K562 (cell line): Measurements from ENCODE around the gene SKAP2. TPM values are rescaled to one million over a fixed set of nuclear protein-coding genes. Genes with fewer than 3 reads are reported as not detected.

Source experiments
- ATAC-seq: fragments of 200-7000 bp; cut with Tn5 transposase; 3 replicates; pipeline ENCODE4 v1.9.1; 2020; ENCODE audit warnings: moderate library complexity
- BruUV-seq: library from RNA; stranded (reverse); fragments of 400-500 nt; replicated peaks from 2 replicates; lab custom pipeline; 2021; lab: Mats Ljungman, UMichigan
- CTCF ChIA-PET: fragments of 300-600 bp; formaldehyde crosslinking; extraction: SDS; loops from one replicate; lab custom pipeline; 2021; ENCODE audit warnings: low intra/inter-chr PET ratio; lab: Yijun Ruan, JAX
- POLR2A ChIA-PET: fragments of 300-600, 350-650 bp; sonication (Branson Sonifier 250); formaldehyde crosslinking; extraction: SDS; loops from one replicate; lab custom pipeline; 2021; ENCODE audit warnings: antibody characterized with exemption, inconsistent platforms; lab: Yijun Ruan, JAX
- DNase-seq, 4 experiments: peaks; one replicate each; pipeline versions ENCODE4 v3.0.0 to v3.0.0-alpha.2; 2011 to 2018; ENCODE audit warnings: low spot score in 3 of 4, mixed read lengths in 3 of 4; ENCODE audit errors: extremely low read depth in 1 of 4
- FAIRE-seq: peaks from 2 replicates; lab custom pipeline; 2011; peaks lifted over from hg19 to GRCh38; lab: Jason Lieb, UNC
- H2AFZ ChIP-seq: 2 replicates; pipeline ENCODE4 v1.6.0; 2011; ENCODE audit warnings: low read depth, low read length, control low read depth, inconsistent platforms
- H3K27ac ChIP-seq: fragments of 200-600 bp; 3 replicates; pipeline ENCODE4 v1.8.0; 2011; ENCODE audit warnings: low read depth, mild to moderate bottlenecking, control low read depth, inconsistent platforms, low read length, moderate library complexity, mixed read lengths; ENCODE audit errors: extremely low read depth
- H3K27me3 ChIP-seq, 2 experiments: fragments of 300-600 bp in 1 of 2; 2 replicates in 1 of 2; 3 replicates in 1 of 2; pipeline versions ENCODE4 v1.6.0 to v1.8.0; 2011; ENCODE audit warnings: inconsistent platforms in 2 of 2, low read length in 2 of 2, mild to moderate bottlenecking in 1 of 2, mixed read lengths in 1 of 2, moderate library complexity in 1 of 2; ENCODE audit not compliant: control insufficient read depth in 2 of 2, insufficient read depth in 2 of 2
- H3K36me3 ChIP-seq: fragments of 300-600 bp; 3 replicates; pipeline ENCODE4 v1.8.0; 2011; ENCODE audit warnings: mild to moderate bottlenecking, low read length, inconsistent platforms; ENCODE audit not compliant: control insufficient read depth, insufficient read depth
- H3K4me1 ChIP-seq, 2 experiments: fragments of 200-600 bp in 1 of 2; replicated peaks in 1 of 2; 2 replicates in 1 of 2; 3 replicates in 1 of 2; pipeline versions ENCODE4 v1.5.1 to v1.8.0; 2011; ENCODE audit warnings: inconsistent platforms in 2 of 2, low read length in 2 of 2, mild to moderate bottlenecking in 1 of 2, mixed read lengths in 1 of 2, moderate library complexity in 1 of 2; ENCODE audit not compliant: control insufficient read depth in 2 of 2, insufficient read depth in 2 of 2
- H3K4me2 ChIP-seq: 2 replicates; pipeline ENCODE4 v1.6.1; 2011; ENCODE audit warnings: low read length, control low read depth, inconsistent platforms, mixed read lengths; ENCODE audit not compliant: insufficient read depth
- H3K4me3 ChIP-seq: fragments of 200-600 bp; sonication (generic), shearing (Covaris generic); 2 replicates; pipeline ENCODE4 v1.5.1; 2016; ENCODE audit warnings: control low read depth, inconsistent platforms
- H3K79me2 ChIP-seq: fragments of 200-600 bp; 3 replicates; pipeline ENCODE4 v1.8.0; 2011; ENCODE audit warnings: low read length, inconsistent platforms; ENCODE audit not compliant: control insufficient read depth, insufficient read depth
- H3K9ac ChIP-seq, 2 experiments: 2 replicates each; pipeline versions ENCODE4 v1.6.0 to v1.6.1; 2011; ENCODE audit warnings: low read depth in 2 of 2, low read length in 2 of 2, control low read depth in 1 of 2, inconsistent platforms in 1 of 2, mild to moderate bottlenecking in 1 of 2, mixed read lengths in 1 of 2; ENCODE audit not compliant: insufficient read depth in 1 of 2
- H3K9me1 ChIP-seq: one replicate; pipeline ENCODE4 v1.6.0; 2011; ENCODE audit warnings: inconsistent platforms, mild to moderate bottlenecking, low read length, moderate library complexity; ENCODE audit not compliant: control insufficient read depth, insufficient read depth
- H3K9me3 ChIP-seq: replicated peaks from 2 replicates; pipeline ENCODE4 v1.5.1; 2011; ENCODE audit warnings: low read depth, low read length, inconsistent platforms; ENCODE audit not compliant: control insufficient read depth, insufficient read depth
- H4K20me1 ChIP-seq: replicated peaks from 2 replicates; pipeline ENCODE4 v1.6.1; 2011; ENCODE audit warnings: low read length, inconsistent platforms, mixed read lengths; ENCODE audit not compliant: control insufficient read depth, insufficient read depth
- CBFA2T3 ChIP-seq: fragments of 450-650 bp; IDR thresholded peaks from 2 replicates; pipeline ENCODE4 v1.6.1; 2017
- DIDO1 ChIP-seq: fragments of 450-650 bp; IDR thresholded peaks from 2 replicates; pipeline ENCODE4 v1.6.1; 2016; ENCODE audit warnings: low read depth, missing biosample characterization, missing genetic modification characterization
- ETV5 ChIP-seq: sonication (generic); formaldehyde crosslinking; IDR thresholded peaks from 2 replicates; pipeline ENCODE4 v1.4.0; 2020; ENCODE audit warnings: low read depth, mild to moderate bottlenecking, missing genetic modification reagents
- GABPB2 ChIP-seq: fragments of 250-450 bp; sonication (Bioruptor Pico); conservative IDR thresholded peaks from 2 replicates; pipeline ENCODE4 v1.5.1; 2021; ENCODE audit warnings: mild to moderate bottlenecking
- KDM4B ChIP-seq, 2 experiments: fragments of 450-650 bp in 1 of 2; sonication (generic) in 1 of 2; IDR thresholded peaks; 2 replicates each; pipeline ENCODE4 v1.6.1; 2016 to 2017; ENCODE audit warnings: borderline replicate concordance in 2 of 2, antibody characterized with exemption in 1 of 2, low read depth in 1 of 2, mild to moderate bottlenecking in 1 of 2
- MECOM ChIP-seq: fragments of 250-450 bp; sonication (Bioruptor Pico); IDR thresholded peaks from 2 replicates; pipeline ENCODE4 v1.8.0; 2022; ENCODE audit warnings: inconsistent platforms
- NELFE ChIP-seq: IDR thresholded peaks from 2 replicates; pipeline ENCODE4 v1.6.1; 2011; ENCODE audit warnings: mild to moderate bottlenecking; ENCODE audit not compliant: insufficient read depth, insufficient read length
- NONO ChIP-seq, 2 experiments: fragments of 200-400 bp in 1 of 2; fragments of 450-650 bp in 1 of 2; formaldehyde crosslinking in 1 of 2; IDR thresholded peaks; 2 replicates each; pipeline ENCODE4 v1.6.1; 2017; ENCODE audit warnings: low read depth in 2 of 2, mild to moderate bottlenecking in 2 of 2, moderate library complexity in 2 of 2, low read length in 1 of 2
- SAP30 ChIP-seq: fragments of 200-600 bp; sonication (generic); IDR thresholded peaks from 2 replicates; pipeline ENCODE4 v1.6.1; 2012; ENCODE audit warnings: borderline replicate concordance, low read depth, mild to moderate bottlenecking, moderate library complexity, low read length, control low read depth, inconsistent platforms; ENCODE audit not compliant: insufficient read depth, poor library complexity, severe bottlenecking
- SIRT6 ChIP-seq: IDR thresholded peaks from one replicate; pipeline ENCODE4 v1.6.1; 2012; ENCODE audit warnings: low read depth, mild to moderate bottlenecking, control low read depth, inconsistent platforms, low read length, moderate library complexity
- SMARCE1 ChIP-seq: fragments of 450-650 bp; IDR thresholded peaks from 2 replicates; pipeline ENCODE4 v1.7.1; 2016; ENCODE audit warnings: mild to moderate bottlenecking
- SNIP1 ChIP-seq: fragments of 450-650 bp; IDR thresholded peaks from 2 replicates; pipeline ENCODE4 v1.7.1; 2017; ENCODE audit warnings: low read depth, mild to moderate bottlenecking
- SNRNP70 ChIP-seq: fragments of 200-400 bp; formaldehyde crosslinking; optimal IDR thresholded peaks from 2 replicates; pipeline ENCODE3; 2017; ENCODE audit warnings: low read depth, low read length
- STAT5A ChIP-seq: IDR thresholded peaks from 2 replicates; pipeline ENCODE4 v1.6.1; 2012; ENCODE audit warnings: low read length, inconsistent platforms, borderline replicate concordance
- ZC3H8 ChIP-seq: fragments of 450-650 bp; IDR thresholded peaks from 2 replicates; pipeline ENCODE4 v1.6.1; 2017
- ZFP1 ChIP-seq: fragments of 450-650 bp; formaldehyde crosslinking; IDR thresholded peaks from 2 replicates; pipeline ENCODE4 v1.4.0; 2020; ENCODE audit warnings: mild to moderate bottlenecking, mixed read lengths
- ZKSCAN1 ChIP-seq: fragments of 150-350 bp; IDR thresholded peaks from 2 replicates; pipeline ENCODE4 v1.6.1; 2016; ENCODE audit warnings: low read depth, low read length
- ZNF134 ChIP-seq: fragments of 250-450 bp; sonication (Bioruptor Pico); conservative IDR thresholded peaks from 2 replicates; pipeline ENCODE4 v1.4.0; 2020
- WGBS: fragments of 100-300 bp; shearing (Covaris generic); methylation state at CpG from one replicate; pipeline ENCODE4 v1.1.6; 2016; ENCODE audit warnings: low coverage, mixed read lengths; ENCODE audit not compliant: insufficient coverage; ENCODE audit errors: missing lambda C conversion rate; 5-methylcytosine and 5-hydroxymethylcytosine counted together
- in situ Hi-C: fragments of 300-500 bp; cut with MboI; formaldehyde crosslinking; loops from 4 replicates; pipeline ENCODE4 v1.15.0; 2018; ENCODE audit warnings: inconsistent platforms, mixed read lengths
- intact Hi-C: fragments of 100-400 bp; cut with micrococcal nuclease; formaldehyde crosslinking; loops from 2 replicates; pipeline ENCODE4 v1.14.2; 2022
- polyA plus RNA-seq, 8 experiments: library from polyadenylated mRNA; depleted of rRNA in 4 of 8; stranded (reverse) in 5 of 8; unstranded in 3 of 8; fragments of >200 nt; fragmentation: Nextera tagmentation in 2 of 8; fragmentation: Illumina TruSeq in 1 of 8; extraction: Ambion mirVana in 2 of 8; extraction: Trizol in 1 of 8; gene quantifications; 2 replicates each; pipeline versions ENCODE4 v1.2.1 to v1.2.3, GENCODE V29; 2011 to 2014; ENCODE audit warnings: inconsistent platforms in 1 of 8, missing spikeins in 1 of 8
- total RNA-seq, 7 experiments: library from RNA; depleted of rRNA in 6 of 7; stranded (reverse); fragments of >200 nt in 6 of 7; fragmentation: Illumina TruSeq in 2 of 7; extraction: Trizol in 2 of 7; gene quantifications; 2 replicates each; pipeline versions ENCODE4 v1.2.1 to v1.2.3, GENCODE V29; 2011 to 2021; ENCODE audit warnings: low replicate concordance in 1 of 7
- TF ChIP-seq, protein P1 (sequence below): fragments of 200-800 bp; sonication (Bioruptor generic); IDR thresholded peaks from 2 replicates; pipeline ENCODE4 v1.6.1; 2017; ENCODE audit warnings: missing genetic modification characterization, missing compliant biosample characterization

SKAP2 gene
- total and polyA plus RNA-seq, 9 of the 15 experiments (the other 6 are each of a cell fraction or from before 2014, with no cell fraction given) = 4.2 to 11.7 (median 8.3) TPM

DNA sequence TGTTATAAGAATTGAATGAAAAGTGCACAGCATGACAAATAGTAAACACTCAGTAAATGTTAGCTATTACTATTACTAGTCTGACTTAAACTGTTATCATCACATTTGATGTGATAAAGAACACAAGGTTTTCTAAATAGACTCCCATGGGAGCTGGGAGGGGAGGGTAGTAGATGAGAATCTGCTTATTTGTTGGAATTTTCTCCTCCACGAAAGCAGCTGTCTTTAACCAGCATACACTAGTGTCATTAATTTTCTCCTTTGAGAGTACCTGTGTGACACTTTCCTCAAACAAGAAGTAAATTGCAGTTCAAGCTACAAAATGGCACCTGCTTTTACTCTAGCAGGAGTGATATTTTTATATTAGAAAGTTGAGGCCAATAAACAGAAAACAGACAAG, 200.1 kb downstream of the SKAP2 start:
- Histone ChIP-seq H3K4me1 (no peaks in the 10 kb centered on the region), H3K9me1 (no peaks in the 10 kb centered on the region), H3K4me3 (no peak overlapping the region), H4K20me1 (no peaks in the 10 kb centered on the region), H3K4me2 (no peak overlapping the region)
- ATAC-seq = no peak
- POLR2A ChIA-PET = no interaction called here
- intact Hi-C loops = loop anchor here (10.0 kb wide), 1 partner anchor 589 kb away; no protein-coding TSS in a partner anchor
- TF ChIP-seq ZC3H8 (no peak), ZFP1 (no peak), SNIP1 (no peak), MECOM (no peak), SNRNP70 (no peak), ZKSCAN1 (no peak), NONO (IDR thresholded peaks at IDR 0.05; ENCODE audit: low read depth in 2 of 2, low read length in 1 of 2) (no peak), KDM4B (IDR thresholded peaks at IDR 0.05; ENCODE audit: borderline replicate concordance in 2 of 2, low read depth in 1 of 2) (no peak), STAT5A (no peak), SIRT6 (no peak), ZNF134 (CRISPR knock-in tag) (no peak), CBFA2T3 (no peak), ETV5 (CRISPR knock-in tag) (no peak), SAP30 (no peak), SMARCE1 (no peak), NELFE (no peak), DIDO1 (tag) (no peak), GABPB2 (CRISPR knock-in tag) (no peak)
- TF ChIP-seq, protein P1, sequence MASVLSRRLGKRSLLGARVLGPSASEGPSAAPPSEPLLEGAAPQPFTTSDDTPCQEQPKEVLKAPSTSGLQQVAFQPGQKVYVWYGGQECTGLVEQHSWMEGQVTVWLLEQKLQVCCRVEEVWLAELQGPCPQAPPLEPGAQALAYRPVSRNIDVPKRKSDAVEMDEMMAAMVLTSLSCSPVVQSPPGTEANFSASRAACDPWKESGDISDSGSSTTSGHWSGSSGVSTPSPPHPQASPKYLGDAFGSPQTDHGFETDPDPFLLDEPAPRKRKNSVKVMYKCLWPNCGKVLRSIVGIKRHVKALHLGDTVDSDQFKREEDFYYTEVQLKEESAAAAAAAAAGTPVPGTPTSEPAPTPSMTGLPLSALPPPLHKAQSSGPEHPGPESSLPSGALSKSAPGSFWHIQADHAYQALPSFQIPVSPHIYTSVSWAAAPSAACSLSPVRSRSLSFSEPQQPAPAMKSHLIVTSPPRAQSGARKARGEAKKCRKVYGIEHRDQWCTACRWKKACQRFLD (CRISPR knock-in tag) = no peak
- TF ChIP-seq, all 486 proteins: peak for 0
- 0% methylated on average over 1 of the region's 1 CpG for WGBS
- Histone ChIP-seq H2AFZ (no peak overlapping the region), H3K27me3 (peaks cover 0 to 14% of the 10 kb centered on the region in 2 experiments; a peak in 2 of 5 replicates), H3K9me3 (no peaks in the 10 kb centered on the region), H3K79me2 (no peaks in the 10 kb centered on the region), H3K36me3 (no peaks in the 10 kb centered on the region), H3K9ac (no peak overlapping the region), H3K27ac (no peak overlapping the region)
- DNase-seq = no peak
- CTCF ChIA-PET = interaction anchor here (1.0 kb wide), 1 partner anchor 295 kb away, joined by 5 read pairs; no protein-coding TSS in a partner anchor
- no peak for FAIRE-seq
- in situ Hi-C loops = loop anchor here (10.0 to 25.0 kb wide), 2 partner anchors 577 to 669 kb away; no protein-coding TSS in a partner anchor
- BruUV-seq = no TSS peak
